H1 (cell line): Measurements from ENCODE around the gene TNFRSF1A. TPM values are rescaled to one million over a fixed set of nuclear protein-coding genes. Genes with fewer than 3 reads are reported as not detected.

Experiments
- CTCF ChIA-PET: fragments of 300-600 bp; sonication (Branson Sonifier 250); formaldehyde crosslinking; loops from one replicate; lab custom pipeline; 2021; ENCODE audit not compliant: partially characterized antibody; lab: Charles Lee
- POLR2A ChIA-PET: fragments of 300-600 bp; sonication (Branson Sonifier 250); formaldehyde crosslinking; loops from one replicate; lab custom pipeline; 2021; ENCODE audit warnings: inconsistent platforms; ENCODE audit not compliant: partially characterized antibody; lab: Charles Lee
- DNase-seq, 2 experiments: peaks; one replicate each; pipeline versions ENCODE4 v3.0.0 to v3.0.0-alpha.2; 2010 to 2022; ENCODE audit warnings: low spot score in 2 of 2, low read depth in 1 of 2, mixed read lengths in 1 of 2
- FAIRE-seq: peaks from 2 replicates; lab custom pipeline; 2011; peaks lifted over from hg19 to GRCh38; lab: Jason Lieb, UNC
- H2AFZ ChIP-seq: 2 replicates; pipeline ENCODE4 v1.8.1; 2012; ENCODE audit warnings: low read length, inconsistent platforms
- H2AK5ac ChIP-seq: 2 replicates; pipeline ENCODE4 v1.6.1; 2013; ENCODE audit warnings: low read depth, low read length
- H2BK120ac ChIP-seq: replicated peaks from 2 replicates; pipeline ENCODE3; 2013; ENCODE audit warnings: low read depth, low read length, inconsistent platforms
- H2BK12ac ChIP-seq: 2 replicates; pipeline ENCODE4 v1.6.1; 2013; ENCODE audit warnings: low read depth, low read length
- H2BK15ac ChIP-seq: 2 replicates; pipeline ENCODE4 v1.6.1; 2013; ENCODE audit warnings: low read length
- H2BK20ac ChIP-seq: 2 replicates; pipeline ENCODE4 v1.6.1; 2013; ENCODE audit warnings: low read length
- H2BK5ac ChIP-seq: 2 replicates; pipeline ENCODE4 v1.6.1; 2013; ENCODE audit warnings: low read depth, low read length
- H3K14ac ChIP-seq: 2 replicates; pipeline ENCODE4 v1.6.1; 2013; ENCODE audit warnings: inconsistent platforms; ENCODE audit not compliant: insufficient read length
- H3K18ac ChIP-seq: 2 replicates; pipeline ENCODE4 v1.6.1; 2013; ENCODE audit warnings: low read length; ENCODE audit errors: extremely low read depth
- H3K23ac ChIP-seq: 2 replicates; pipeline ENCODE4 v1.6.1; 2013; ENCODE audit warnings: inconsistent platforms; ENCODE audit not compliant: insufficient read length
- H3K23me2 ChIP-seq: 2 replicates; pipeline ENCODE4 v1.6.1; 2013; ENCODE audit warnings: low read depth, low read length
- H3K27ac ChIP-seq: 2 replicates; pipeline ENCODE4 v1.6.1; 2011; ENCODE audit warnings: low read depth, low read length, inconsistent platforms
- H3K27me3 ChIP-seq, 4 experiments: replicated peaks in 1 of 4; 1 replicate in 1 of 4; 2 replicates in 3 of 4; pipeline versions ENCODE4 v1.6.1 to v1.8.1; 2011 to 2013; ENCODE audit warnings: low read length in 3 of 4, mild to moderate bottlenecking in 3 of 4, inconsistent platforms in 2 of 4, mixed read lengths in 2 of 4, moderate library complexity in 1 of 4; ENCODE audit not compliant: control insufficient read depth in 3 of 4, insufficient read depth in 3 of 4; ENCODE audit errors: extremely low read depth in 1 of 4
- H3K36me3 ChIP-seq, 4 experiments: 2 replicates each; pipeline versions ENCODE4 v1.6.1 to v1.8.1; 2011 to 2013; ENCODE audit warnings: mild to moderate bottlenecking in 4 of 4, low read length in 3 of 4, moderate library complexity in 2 of 4, control low read depth in 1 of 4, inconsistent platforms in 1 of 4; ENCODE audit not compliant: insufficient read depth in 4 of 4, control insufficient read depth in 2 of 4
- H3K4ac ChIP-seq: replicated peaks from 2 replicates; pipeline ENCODE3; 2013; ENCODE audit warnings: low read length, low read depth, mixed read lengths, inconsistent platforms; ENCODE audit not compliant: insufficient read length
- H3K4me1 ChIP-seq, 4 experiments: replicated peaks in 1 of 4; 1 replicate in 1 of 4; 2 replicates in 3 of 4; pipeline versions ENCODE4 v1.6.1 to v1.8.1; 2011 to 2013; ENCODE audit warnings: low read length in 3 of 4, inconsistent platforms in 2 of 4, mixed read lengths in 1 of 4; ENCODE audit not compliant: insufficient read depth in 4 of 4, control insufficient read depth in 3 of 4
- H3K4me2 ChIP-seq, 2 experiments: 2 replicates each; pipeline versions ENCODE4 v1.6.1 to v1.8.1; 2011 to 2013; ENCODE audit warnings: low read depth in 2 of 2, low read length in 2 of 2, control low read depth in 1 of 2, inconsistent platforms in 1 of 2, mild to moderate bottlenecking in 1 of 2; ENCODE audit not compliant: insufficient read depth in 1 of 2
- H3K4me3 ChIP-seq, 4 experiments: fragments of 200-600, 300-600 bp in 1 of 4; sonication (generic), shearing (Covaris generic), sonication (Bioruptor Twin) in 1 of 4; 2 replicates each; pipeline versions ENCODE4 v1.5.1 to v1.8.1; 2011 to 2016; ENCODE audit warnings: low read length in 4 of 4, low read depth in 3 of 4, control low read depth in 2 of 4, inconsistent platforms in 2 of 4, mild to moderate bottlenecking in 2 of 4, mixed read lengths in 1 of 4, moderate library complexity in 1 of 4; ENCODE audit not compliant: insufficient read depth in 2 of 4; ENCODE audit errors: extremely low read depth in 1 of 4
- H3K56ac ChIP-seq: replicated peaks from 2 replicates; pipeline ENCODE3; 2013; ENCODE audit warnings: low read depth, mild to moderate bottlenecking, mixed read lengths, low read length, inconsistent platforms; ENCODE audit not compliant: insufficient read length
- H3K79me1 ChIP-seq: 2 replicates; pipeline ENCODE4 v1.6.1; 2013; ENCODE audit warnings: low read depth, low read length, control low read depth
- H3K79me2 ChIP-seq, 2 experiments: 2 replicates each; pipeline versions ENCODE4 v1.6.1 to v1.8.1; 2012 to 2013; ENCODE audit warnings: low read length in 2 of 2, mild to moderate bottlenecking in 2 of 2, inconsistent platforms in 1 of 2; ENCODE audit not compliant: insufficient read depth in 2 of 2, control insufficient read depth in 1 of 2
- H3K9ac ChIP-seq, 4 experiments: replicated peaks in 1 of 4; 1 replicate in 1 of 4; 2 replicates in 3 of 4; pipeline versions ENCODE4 v1.6.1 to v1.8.1; 2011 to 2013; ENCODE audit warnings: low read depth in 3 of 4, low read length in 3 of 4, control low read depth in 2 of 4, mild to moderate bottlenecking in 2 of 4, moderate library complexity in 2 of 4, inconsistent platforms in 1 of 4; ENCODE audit errors: extremely low read depth in 1 of 4
- H3K9me3 ChIP-seq, 2 experiments: 2 replicates each; pipeline versions ENCODE4 v1.6.1 to v1.8.1; 2012 to 2013; ENCODE audit warnings: mild to moderate bottlenecking in 2 of 2, moderate library complexity in 2 of 2, control low read depth in 1 of 2, inconsistent platforms in 1 of 2, low read depth in 1 of 2, low read length in 1 of 2, mixed read lengths in 1 of 2; ENCODE audit not compliant: insufficient read depth in 2 of 2
- H4K20me1 ChIP-seq, 2 experiments: replicated peaks in 1 of 2; 2 replicates each; pipeline versions ENCODE3 to v1.8.1; 2011 to 2013; ENCODE audit warnings: inconsistent platforms in 2 of 2, low read length in 2 of 2, mild to moderate bottlenecking in 1 of 2; ENCODE audit not compliant: insufficient read depth in 2 of 2, control insufficient read depth in 1 of 2
- H4K5ac ChIP-seq: 2 replicates; pipeline ENCODE4 v1.6.1; 2013; ENCODE audit warnings: low read length, low read depth, mixed read lengths, inconsistent platforms; ENCODE audit not compliant: insufficient read length
- H4K8ac ChIP-seq: 2 replicates; pipeline ENCODE4 v1.8.0; 2013; ENCODE audit warnings: mild to moderate bottlenecking, moderate library complexity, low read length, inconsistent platforms; ENCODE audit not compliant: insufficient read depth; ENCODE audit errors: extremely low read depth
- H4K91ac ChIP-seq: replicated peaks from 2 replicates; pipeline ENCODE3; 2013; ENCODE audit warnings: low read length, mixed read lengths, inconsistent platforms; ENCODE audit not compliant: insufficient read length
- CTBP2 ChIP-seq: IDR thresholded peaks from 2 replicates; pipeline ENCODE4 v1.7.0; 2011; ENCODE audit warnings: borderline replicate concordance, mild to moderate bottlenecking, moderate library complexity, mixed read lengths, low read length; ENCODE audit not compliant: insufficient read depth, insufficient read length
- MAFK ChIP-seq: IDR thresholded peaks from 2 replicates; pipeline ENCODE4 v1.6.1; 2012; ENCODE audit warnings: low read depth, mild to moderate bottlenecking, improper control_type of control experiment, low read length
- SIRT6 ChIP-seq: IDR thresholded peaks from one replicate; pipeline ENCODE4 v1.7.1; 2012; ENCODE audit warnings: low read length, inconsistent platforms
- WGBS, 2 experiments: shearing (Covaris generic) in 1 of 2; methylation state at CpG; one replicate each; pipeline versions ENCODE4 v1.1.6 to v1.1.7; 2013 to 2015; ENCODE audit warnings: low lambda C conversion rate in 2 of 2, mixed read lengths in 2 of 2, inconsistent platforms in 1 of 2, low coverage in 1 of 2, missing lambda C conversion rate in 1 of 2; ENCODE audit not compliant: insufficient replicate concordance in 2 of 2, insufficient coverage in 1 of 2, insufficient read length in 1 of 2; ENCODE audit errors: extremely low coverage in 1 of 2, missing lambda C conversion rate in 1 of 2; 5-methylcytosine and 5-hydroxymethylcytosine counted together
- polyA plus RNA-seq, 7 experiments: library from polyadenylated mRNA; depleted of rRNA in 3 of 7; stranded (reverse) in 5 of 7; unstranded in 2 of 7; fragments of >200 nt in 5 of 7; fragments of 200-250 nt in 2 of 7; gene quantifications; 1 replicate in 5 of 7; 2 replicates in 1 of 7; 4 replicates in 1 of 7; pipeline versions ENCODE4 v1.2.1 to v1.2.3, GENCODE V29; 2011 to 2013; ENCODE audit warnings: missing spikeins in 2 of 7, mixed read lengths in 2 of 7
- total RNA-seq: library from RNA; stranded (reverse); fragmentation: NEBNext Ultra II Directional; extraction: Animal tissue kit (Norgen Biotek cat#: 25700); gene quantifications from 2 replicates; pipeline ENCODE4 v1.2.1, GENCODE V29; 2021

The TNFRSF1A gene
- total and polyA plus RNA-seq, 2 of the 8 experiments (the other 6 are each of a cell fraction or from before 2014, with no cell fraction given): 28.7 to 42.1 TPM

GRCh38 chr12:6373022-6373787 is 31.3 kb upstream of the TNFRSF1A start:
- CTCF ChIA-PET: interaction anchor here (0.6 to 7.4 kb wide), 9 partner anchors 9 to 92 kb away, joined by 3 to 66 read pairs (median 4); no protein-coding TSS in a partner anchor
- no peak for FAIRE-seq
- H2AFZ ChIP-seq: no peak overlapping the region

More at GRCh38 chr12:6373022-6373787, 31.3 kb upstream of the TNFRSF1A start:
- H2BK120ac ChIP-seq: no peak overlapping the region
- peak overlapping the region; percentile 100; the same call in 1 of the 2 replicates for H3K18ac ChIP-seq
- peaks cover 33% of the 10 kb centered on the region for H3K23me2 ChIP-seq
- H3K4me1 ChIP-seq: peaks cover 15 to 70% (median 43%) of the 10 kb centered on the region in 4 experiments
- peaks cover 17% of the 10 kb centered on the region for H3K79me1 ChIP-seq
- POLR2A ChIA-PET: interaction anchor here (0.6 to 17.2 kb wide), 20 partner anchors 10 to 195 kb away, joined by 3 to 259 read pairs (median 11); partner anchors contain the start of genes CD9, GAPDH, LTBR and NOP2
- no peak overlapping the region for H3K56ac ChIP-seq
- peak overlapping the region; percentile 99 for H2BK5ac ChIP-seq
- H3K4me2 ChIP-seq: peak overlapping the region; percentile 91 to 100
- TF ChIP-seq CTBP2 (no peak), MAFK (no peak), SIRT6 (no peak)
- H3K27me3 ChIP-seq: no peaks in the 10 kb centered on the region
- 0 out of 2 replicates have a peak overlapping the region, but pooled peaks have one; percentile 37 for H2BK20ac ChIP-seq
- no peak overlapping the region for H3K27ac ChIP-seq
- no peaks in the 10 kb centered on the region for H3K9me3 ChIP-seq
- no peaks in the 10 kb centered on the region for H3K36me3 ChIP-seq
- peaks cover 3 to 5% of the 10 kb centered on the region in 2 experiments for H4K20me1 ChIP-seq
- no peak overlapping the region for H4K8ac ChIP-seq
- peak overlapping the region; percentile 63 for H3K4ac ChIP-seq
- H3K23ac ChIP-seq: no peak overlapping the region
- H2BK15ac ChIP-seq: peak overlapping the region; percentile 38; the same call in 1 of the 2 replicates
- H3K14ac ChIP-seq: no peak overlapping the region
- H3K9ac ChIP-seq: peak overlapping the region in 2 of 4 experiments; percentile 43 to 92; a peak in 4 of 7 replicates
- peaks cover 26 to 65% of the 10 kb centered on the region in 2 experiments for H3K79me2 ChIP-seq
- peak overlapping the region; percentile 99; the same call in 1 of the 2 replicates for H2BK12ac ChIP-seq
- peak overlapping the region; percentile 64 to 84 (median 74) for H3K4me3 ChIP-seq
- no peak overlapping the region for H4K5ac ChIP-seq
- H2AK5ac ChIP-seq: 0 out of 2 replicates have a peak overlapping the region, but pooled peaks have one; percentile 5
- DNase-seq: no peak
- H4K91ac ChIP-seq: no peak overlapping the region
- 16% methylated on average over 14 of the region's 14 CpGs; no CpG with 5 or more reads in 1 of the 2 experiments for WGBS, 2 experiments
